Thyroid gland (tissue), 4 donors: Measurements from ENCODE around the gene CLSTN2.

ENCODE experiments used
- POLR2A ChIP-seq, 2 donors: fragments of 450-650 bp; IDR thresholded peaks; one replicate each; pipeline ENCODE4 v1.6.1; 2017; ENCODE audit warnings: antibody characterized with exemption in 2 of 2, mild to moderate bottlenecking in 2 of 2, moderate library complexity in 1 of 2
- TF ChIP-seq, protein P1 (sequence below), 6 experiments: fragments of 200-600 bp in 3 of 6; fragments of 450-650 bp in 3 of 6; sonication (generic) in 3 of 6; IDR thresholded peaks; one replicate each; pipeline ENCODE4 v1.5.1; 2016 to 2019; ENCODE audit warnings: antibody characterized with exemption in 6 of 6, mild to moderate bottlenecking in 2 of 6, inconsistent platforms in 1 of 6, moderate library complexity in 1 of 6

- TF ChIP-seq, protein P1, sequence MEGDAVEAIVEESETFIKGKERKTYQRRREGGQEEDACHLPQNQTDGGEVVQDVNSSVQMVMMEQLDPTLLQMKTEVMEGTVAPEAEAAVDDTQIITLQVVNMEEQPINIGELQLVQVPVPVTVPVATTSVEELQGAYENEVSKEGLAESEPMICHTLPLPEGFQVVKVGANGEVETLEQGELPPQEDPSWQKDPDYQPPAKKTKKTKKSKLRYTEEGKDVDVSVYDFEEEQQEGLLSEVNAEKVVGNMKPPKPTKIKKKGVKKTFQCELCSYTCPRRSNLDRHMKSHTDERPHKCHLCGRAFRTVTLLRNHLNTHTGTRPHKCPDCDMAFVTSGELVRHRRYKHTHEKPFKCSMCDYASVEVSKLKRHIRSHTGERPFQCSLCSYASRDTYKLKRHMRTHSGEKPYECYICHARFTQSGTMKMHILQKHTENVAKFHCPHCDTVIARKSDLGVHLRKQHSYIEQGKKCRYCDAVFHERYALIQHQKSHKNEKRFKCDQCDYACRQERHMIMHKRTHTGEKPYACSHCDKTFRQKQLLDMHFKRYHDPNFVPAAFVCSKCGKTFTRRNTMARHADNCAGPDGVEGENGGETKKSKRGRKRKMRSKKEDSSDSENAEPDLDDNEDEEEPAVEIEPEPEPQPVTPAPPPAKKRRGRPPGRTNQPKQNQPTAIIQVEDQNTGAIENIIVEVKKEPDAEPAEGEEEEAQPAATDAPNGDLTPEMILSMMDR (IDR thresholded peaks at IDR 0.05): no peak
- TF ChIP-seq POLR2A (IDR thresholded peaks at IDR 0.05): no peak
Observed at GRCh38 chr3:140443073-140443472, 508.1 kb downstream of the CLSTN2 start.
